Panc1 (cell line): ENCODE data around the gene CFAP97D2.

Source experiments
- CTCF ChIP-seq: fragments of 450-650 bp; IDR thresholded peaks from 2 replicates; pipeline ENCODE4 v1.5.1; 2017; ENCODE audit warnings: mild to moderate bottlenecking
- TF ChIP-seq, protein P1 (sequence below), 2 experiments: IDR thresholded peaks; 2 replicates each; pipeline ENCODE4 v1.6.1; 2011 to 2012; ENCODE audit warnings: low read depth in 2 of 2, control low read depth in 1 of 2, low read length in 1 of 2, mild to moderate bottlenecking in 1 of 2, moderate library complexity in 1 of 2; ENCODE audit not compliant: insufficient read depth in 1 of 2

DNA sequence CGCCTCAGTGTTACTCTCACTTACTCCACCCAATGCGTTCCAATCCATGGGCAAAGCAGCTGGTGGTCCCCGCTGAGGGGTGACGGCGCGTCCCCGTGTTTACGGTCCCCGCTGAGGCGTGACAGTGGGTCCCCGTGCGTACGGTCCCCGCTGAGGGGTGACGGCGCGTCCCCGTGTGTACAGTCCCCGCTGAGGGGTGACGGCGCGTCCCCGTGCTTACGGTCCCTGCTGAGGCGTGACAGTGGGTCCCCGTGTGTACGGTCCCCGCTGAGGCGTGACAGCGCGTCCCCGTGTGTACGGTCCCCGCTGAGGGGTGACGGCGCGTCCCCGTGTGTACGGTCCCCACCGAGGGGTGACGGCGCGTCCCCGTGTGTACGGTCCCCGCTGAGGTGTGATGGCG, 19.5 kb downstream of the CFAP97D2 start:
- TF ChIP-seq CTCF = no peak
- TF ChIP-seq, protein P1, sequence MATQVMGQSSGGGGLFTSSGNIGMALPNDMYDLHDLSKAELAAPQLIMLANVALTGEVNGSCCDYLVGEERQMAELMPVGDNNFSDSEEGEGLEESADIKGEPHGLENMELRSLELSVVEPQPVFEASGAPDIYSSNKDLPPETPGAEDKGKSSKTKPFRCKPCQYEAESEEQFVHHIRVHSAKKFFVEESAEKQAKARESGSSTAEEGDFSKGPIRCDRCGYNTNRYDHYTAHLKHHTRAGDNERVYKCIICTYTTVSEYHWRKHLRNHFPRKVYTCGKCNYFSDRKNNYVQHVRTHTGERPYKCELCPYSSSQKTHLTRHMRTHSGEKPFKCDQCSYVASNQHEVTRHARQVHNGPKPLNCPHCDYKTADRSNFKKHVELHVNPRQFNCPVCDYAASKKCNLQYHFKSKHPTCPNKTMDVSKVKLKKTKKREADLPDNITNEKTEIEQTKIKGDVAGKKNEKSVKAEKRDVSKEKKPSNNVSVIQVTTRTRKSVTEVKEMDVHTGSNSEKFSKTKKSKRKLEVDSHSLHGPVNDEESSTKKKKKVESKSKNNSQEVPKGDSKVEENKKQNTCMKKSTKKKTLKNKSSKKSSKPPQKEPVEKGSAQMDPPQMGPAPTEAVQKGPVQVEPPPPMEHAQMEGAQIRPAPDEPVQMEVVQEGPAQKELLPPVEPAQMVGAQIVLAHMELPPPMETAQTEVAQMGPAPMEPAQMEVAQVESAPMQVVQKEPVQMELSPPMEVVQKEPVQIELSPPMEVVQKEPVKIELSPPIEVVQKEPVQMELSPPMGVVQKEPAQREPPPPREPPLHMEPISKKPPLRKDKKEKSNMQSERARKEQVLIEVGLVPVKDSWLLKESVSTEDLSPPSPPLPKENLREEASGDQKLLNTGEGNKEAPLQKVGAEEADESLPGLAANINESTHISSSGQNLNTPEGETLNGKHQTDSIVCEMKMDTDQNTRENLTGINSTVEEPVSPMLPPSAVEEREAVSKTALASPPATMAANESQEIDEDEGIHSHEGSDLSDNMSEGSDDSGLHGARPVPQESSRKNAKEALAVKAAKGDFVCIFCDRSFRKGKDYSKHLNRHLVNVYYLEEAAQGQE (IDR thresholded peaks at IDR 0.05; ENCODE audit: insufficient read depth in 1 of 2, low read depth in 2 of 2, low read length in 1 of 2) = no peak
